HCEC 1CT (cell line): Measurements from ENCODE around the gene TRIM31.

Experiments used
- DNase-seq: peaks from one replicate; pipeline ENCODE4 v3.0.0-alpha.2; 2017

Gene TRIM31

GRCh38 chr6:30113003-30113759, at the start of gene TRIM31:
Gene TRIM31 (minus strand): TSS chr6:30113090. CDS start chr6:30112805, 285 bp downstream.
- DNase-seq, result no peak

- DNase-seq, result no peak
These were observed 49.6 kb upstream of the TRIM31 start for GRCh38 chr6:30162265-30163089.

- DNase-seq, result no peak
These were observed 48.1 kb upstream of the TRIM31 start, which contains the start of gene TRIM10 for GRCh38 chr6:30160785-30161531. Gene TRIM10 (minus strand): TSS chr6:30161211. CDS start chr6:30160858, 353 bp downstream.

GRCh38 chr6:30160008-30160784, 47.3 kb upstream of the TRIM31 start:
- DNase-seq, result no peak

GRCh38 chr6:30158475-30159040, 45.7 kb upstream of the TRIM31 start:
- DNase-seq, result no peak

- DNase-seq, result no peak
These were observed 45.1 kb upstream of the TRIM31 start for GRCh38 chr6:30157999-30158398.

GRCh38 chr6:30157581-30157980, 44.7 kb upstream of the TRIM31 start:
- no peak for DNase-seq

- DNase-seq, result no peak
These were observed 43.9 kb upstream of the TRIM31 start for GRCh38 chr6:30156774-30157173.

- peak; percentile 47 for DNase-seq
These were observed 43.3 kb upstream of the TRIM31 start for GRCh38 chr6:30156262-30156599.

GRCh38 chr6:30155520-30156261, 42.8 kb upstream of the TRIM31 start:
- no peak for DNase-seq

GRCh38 chr6:30154709-30155519, 42.0 kb upstream of the TRIM31 start:
- peak; percentile 69 for DNase-seq

GRCh38 chr6:30154061-30154460, 41.2 kb upstream of the TRIM31 start:
- DNase-seq, result no peak

GRCh38 chr6:30152910-30153610, 40.2 kb upstream of the TRIM31 start:
- no peak for DNase-seq

GRCh38 chr6:30152016-30152673, 39.3 kb upstream of the TRIM31 start:
- DNase-seq, result no peak

- no peak for DNase-seq
These were observed 38.7 kb upstream of the TRIM31 start for GRCh38 chr6:30151580-30151979.

GRCh38 chr6:30150671-30151395, 37.9 kb upstream of the TRIM31 start:
- DNase-seq, result peak; percentile 6

GRCh38 chr6:30149858-30150550, 37.1 kb upstream of the TRIM31 start:
- no peak for DNase-seq

GRCh38 chr6:30149234-30149633, 36.3 kb upstream of the TRIM31 start:
- no peak for DNase-seq
